Dermis microvascular lymphatic vessel endothelial cell (primary cell): ENCODE measurements around the gene NEIL3. TPM values are rescaled to one million over a fixed set of nuclear protein-coding genes. Genes with fewer than 3 reads are reported as not detected.

Experiments
- DNase-seq, 2 donors: peaks; one replicate each; pipeline versions ENCODE4 v3.0.0 to v3.0.0-alpha.2; 2010; ENCODE audit warnings: low read depth in 2 of 2
- total RNA-seq: library from RNA; depleted of rRNA; stranded (reverse); fragments of >200 nt; gene quantifications from 2 replicates; pipeline ENCODE4 v1.2.1, GENCODE V29; 2014

Gene NEIL3
- total RNA-seq, 1 donor from 2014 or later, result 3.9 TPM

DNA sequence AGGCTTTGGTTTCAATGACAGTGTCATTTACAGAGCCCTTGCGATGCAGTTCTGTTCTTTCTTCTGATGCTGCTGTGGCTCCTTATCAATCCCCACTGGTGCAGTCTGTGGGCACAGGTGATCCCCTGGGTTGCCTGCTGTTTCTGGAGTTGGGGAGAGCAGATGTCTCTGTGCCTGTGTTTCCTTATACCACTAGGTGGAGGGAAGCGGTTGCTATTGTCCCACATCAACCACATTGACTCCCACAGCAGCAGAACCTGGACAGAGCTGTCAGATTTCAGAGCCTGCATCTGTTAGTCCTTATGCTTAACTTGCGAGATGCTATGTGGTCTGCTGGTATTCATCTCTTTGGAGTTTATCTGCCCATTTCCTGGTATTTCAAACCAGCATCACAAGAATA lies 57.7 kb downstream of the NEIL3 start:
- no peak for DNase-seq

DNA sequence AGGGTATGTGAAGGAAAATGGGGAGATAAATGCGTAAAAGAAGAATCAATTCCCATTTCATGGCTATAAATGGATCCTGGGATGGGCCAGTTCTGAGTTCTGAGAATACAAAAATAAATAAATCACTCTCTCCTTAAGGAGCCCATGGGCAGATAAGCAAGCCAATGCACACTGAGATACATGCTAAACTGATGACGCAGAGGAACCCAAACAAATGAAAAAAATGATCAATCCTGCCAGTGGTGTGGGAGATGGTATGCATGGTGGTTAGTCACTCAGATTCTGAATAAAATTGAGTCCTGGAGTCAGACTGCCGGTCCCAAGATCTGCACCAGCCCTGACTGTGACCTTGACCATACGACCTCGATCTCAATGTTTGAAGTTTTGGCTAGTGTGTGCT lies 59.7 kb downstream of the NEIL3 start:
- no peak for DNase-seq

DNA sequence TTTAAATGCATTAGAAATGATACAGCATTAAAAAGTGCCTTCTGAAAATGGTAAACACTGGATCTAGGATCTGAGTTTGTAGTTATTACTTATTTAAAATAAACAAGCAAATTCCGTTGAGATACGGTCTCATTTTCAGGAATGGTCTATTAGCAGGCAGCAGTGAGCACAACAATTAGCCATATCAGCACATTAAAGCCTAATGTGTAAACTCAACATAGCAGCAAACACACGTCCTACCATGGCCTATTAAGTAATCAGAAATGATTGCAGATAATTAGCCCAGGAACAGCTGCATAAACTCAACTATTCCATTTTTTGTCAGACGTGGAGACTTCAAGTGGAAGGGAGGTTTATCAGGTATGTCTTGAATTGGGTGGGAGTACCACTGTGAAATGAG lies 61.8 kb downstream of the NEIL3 start:
- no peak for DNase-seq

DNA sequence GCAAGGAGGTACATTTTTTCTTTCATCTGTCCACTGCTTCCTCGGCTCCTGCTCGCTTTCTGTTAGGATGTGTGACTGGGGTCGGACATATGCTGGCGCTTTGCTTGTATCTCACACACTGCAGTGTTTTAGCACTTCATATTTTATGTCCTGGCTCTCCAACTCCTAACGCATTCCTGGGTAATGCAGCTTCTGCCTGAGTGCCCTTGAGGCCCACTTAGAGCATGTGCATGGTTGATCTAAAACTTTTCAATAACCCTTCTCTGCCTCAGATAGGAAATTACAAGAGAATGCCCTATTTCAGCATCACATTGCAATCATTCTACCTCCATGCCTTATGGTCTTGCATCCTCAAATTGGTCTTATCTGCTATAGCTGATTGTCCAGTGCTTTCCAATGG lies 65.3 kb downstream of the NEIL3 start:
- no peak for DNase-seq

DNA sequence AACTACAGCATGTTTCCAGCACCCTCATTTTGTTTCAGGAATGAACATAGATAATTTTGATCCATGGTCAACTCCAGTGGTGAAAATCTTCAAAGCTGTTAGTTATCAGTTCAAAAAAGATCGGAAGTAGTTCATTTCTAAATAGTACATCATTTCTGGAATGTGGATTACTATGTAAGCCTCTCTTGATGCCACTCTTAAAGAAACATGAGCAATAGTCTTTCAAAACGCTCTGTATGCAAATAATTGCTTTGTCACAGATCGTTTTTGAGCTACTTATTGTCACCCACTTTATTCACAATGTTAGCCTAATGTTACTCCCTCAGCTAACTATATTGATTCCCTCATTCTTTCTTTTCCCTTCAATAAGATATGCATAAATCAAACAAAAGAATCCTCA lies 65.7 kb downstream of the NEIL3 start:
- no peak for DNase-seq

DNA sequence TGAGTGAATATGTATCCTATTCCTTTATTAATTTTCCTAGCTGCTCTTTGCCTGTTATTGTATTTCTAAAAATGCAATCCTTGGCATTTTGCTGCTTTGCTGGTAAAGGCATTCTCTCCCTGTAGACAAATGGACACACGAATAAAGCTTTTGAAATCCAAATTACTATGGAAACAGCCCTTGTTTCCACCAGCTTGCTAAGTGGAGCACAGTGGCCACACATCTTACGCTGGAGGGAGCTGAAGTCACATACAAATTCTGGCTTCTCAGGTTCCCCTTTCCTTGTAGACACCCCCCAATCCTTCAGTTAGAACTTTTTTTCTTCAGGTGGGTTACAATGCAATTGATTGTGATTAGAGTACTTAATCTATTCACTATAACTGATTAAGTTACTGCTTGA lies 66.3 kb downstream of the NEIL3 start:
- no peak for DNase-seq

DNA sequence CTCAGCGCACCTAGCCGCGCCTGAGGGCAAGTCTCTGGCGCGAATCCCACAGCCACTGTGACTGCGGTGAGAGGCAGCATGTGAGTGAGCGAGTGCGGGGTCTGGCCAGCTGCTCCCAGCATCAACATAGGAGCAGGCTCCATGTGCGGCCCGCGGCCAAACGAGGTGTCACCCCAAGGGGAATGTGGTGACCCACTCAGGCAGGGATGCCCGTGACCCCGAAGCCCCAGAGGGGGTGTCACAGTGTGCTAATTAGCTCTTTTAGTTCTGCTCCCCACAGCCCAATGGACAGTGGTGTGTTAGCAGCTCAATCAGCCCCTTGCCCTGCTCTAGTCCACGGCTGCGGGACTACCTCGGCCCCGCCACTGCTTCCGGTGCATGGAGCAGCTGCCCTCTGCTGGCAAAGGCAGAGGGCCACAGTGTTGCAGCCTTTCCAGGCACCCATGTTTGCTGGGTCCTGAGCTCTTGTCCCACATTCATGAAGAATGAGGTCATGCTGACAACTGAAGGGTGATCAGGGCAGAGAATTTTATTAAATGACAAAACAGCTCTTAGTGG lies 71.1 kb downstream of the NEIL3 start:
- no peak for DNase-seq

DNA sequence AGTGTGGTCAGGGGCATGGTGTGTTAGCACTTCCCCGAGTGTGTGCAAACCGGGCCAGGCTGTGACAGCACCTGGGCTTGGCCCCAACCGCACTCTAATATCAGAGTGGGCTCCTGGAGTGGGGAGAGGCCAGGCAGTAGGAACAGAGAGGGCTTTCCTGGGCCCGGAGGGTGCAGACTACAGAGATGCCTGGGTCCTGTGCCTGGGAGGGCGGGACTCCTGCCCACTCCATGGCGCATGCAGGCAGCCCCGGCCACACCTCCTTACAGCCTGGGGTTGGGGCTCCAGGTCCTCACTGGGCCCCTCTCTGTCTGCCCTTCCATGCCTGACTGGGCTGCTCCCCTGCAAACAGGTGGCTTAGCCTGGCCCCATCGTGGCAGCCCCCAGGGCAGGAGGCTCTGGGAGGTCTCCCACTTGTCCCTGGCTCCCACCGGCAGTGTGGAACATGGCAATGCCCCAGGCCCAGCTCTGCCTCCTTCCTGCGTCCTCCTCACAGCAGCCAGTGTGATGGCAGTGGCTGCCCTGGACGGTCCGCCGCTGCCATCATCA lies 72.2 kb downstream of the NEIL3 start:
- DNase-seq, result no peak

DNA sequence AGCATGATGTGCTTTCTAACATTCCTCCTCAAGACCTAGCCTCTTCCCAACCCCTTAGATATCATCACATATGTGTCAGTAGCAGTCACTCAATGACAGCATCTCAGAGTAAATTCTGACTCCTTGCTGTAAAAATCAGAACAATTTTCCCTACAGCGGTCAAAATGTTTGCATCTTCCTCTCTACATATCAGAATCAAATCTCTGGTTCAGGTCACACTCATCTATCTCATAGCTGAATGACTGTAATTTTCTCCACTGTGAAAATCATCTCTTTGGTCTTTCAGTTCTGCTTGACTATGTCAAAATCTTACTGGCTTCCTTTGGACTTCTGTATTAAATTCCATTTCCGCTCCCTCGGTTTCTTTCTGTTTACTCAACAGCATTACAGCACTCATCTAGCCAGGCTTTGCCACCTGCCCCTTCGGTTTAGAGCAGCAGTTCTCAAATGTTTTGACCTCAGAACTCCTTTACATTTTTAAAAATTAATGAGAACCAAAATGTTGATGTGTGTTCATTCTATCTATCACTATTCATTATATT lies 75.3 kb downstream of the NEIL3 start:
- no peak for DNase-seq

DNA sequence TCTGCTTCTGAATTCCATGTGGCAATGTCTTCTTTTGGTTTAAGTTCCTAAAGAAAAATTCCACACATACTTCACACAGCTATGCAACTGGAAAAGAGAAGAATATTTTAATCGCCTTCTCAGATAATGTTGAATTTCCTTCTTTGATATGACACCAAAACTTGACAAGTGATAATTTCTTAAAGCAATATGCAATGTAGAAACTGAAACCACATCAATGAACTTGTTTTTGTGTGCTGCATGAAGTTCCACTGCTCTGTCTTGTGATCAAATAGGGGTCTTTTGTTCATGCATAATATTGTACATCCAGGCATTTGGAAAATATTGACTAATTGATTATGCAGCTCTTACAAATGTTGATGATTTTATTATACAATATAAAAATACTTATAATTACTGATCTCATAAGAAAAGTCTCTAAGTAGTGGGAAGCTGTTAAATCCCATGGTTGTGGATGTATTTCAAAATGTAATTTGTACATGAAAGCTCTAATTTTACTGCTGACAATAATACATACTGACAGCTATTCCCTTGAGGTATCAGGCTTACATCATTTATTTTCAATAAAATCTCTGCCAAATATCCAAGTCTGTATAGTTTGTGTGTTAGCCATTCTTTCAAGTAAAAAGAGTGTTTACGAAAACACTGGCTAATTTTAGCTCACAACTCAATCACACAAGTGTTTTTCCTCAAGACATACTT lies 76.1 kb downstream of the NEIL3 start:
- no peak for DNase-seq

DNA sequence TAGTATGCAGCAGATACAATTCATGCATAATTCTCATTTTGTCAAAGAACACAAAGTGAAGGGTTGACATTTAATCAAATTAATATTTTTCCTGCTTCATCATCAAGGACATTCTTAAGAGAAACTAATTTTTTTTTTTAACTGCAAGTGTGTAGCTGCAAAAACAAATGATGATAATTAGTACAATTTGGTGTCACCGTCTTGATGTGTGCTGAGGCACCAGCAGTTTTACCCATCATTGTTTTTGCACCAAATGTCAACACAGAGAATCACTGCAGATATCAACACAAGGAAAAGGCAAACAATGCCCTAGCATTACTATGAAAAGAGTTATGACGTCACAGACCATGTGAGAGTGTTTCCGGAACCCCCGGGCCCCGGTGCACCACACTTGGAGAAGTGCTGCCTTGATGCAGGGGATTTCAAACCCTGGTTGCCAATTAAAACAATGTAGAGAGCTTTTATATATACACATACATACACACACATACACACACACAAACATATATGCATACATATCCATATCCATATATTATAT lies 76.7 kb downstream of the NEIL3 start:
- DNase-seq, result no peak

DNA sequence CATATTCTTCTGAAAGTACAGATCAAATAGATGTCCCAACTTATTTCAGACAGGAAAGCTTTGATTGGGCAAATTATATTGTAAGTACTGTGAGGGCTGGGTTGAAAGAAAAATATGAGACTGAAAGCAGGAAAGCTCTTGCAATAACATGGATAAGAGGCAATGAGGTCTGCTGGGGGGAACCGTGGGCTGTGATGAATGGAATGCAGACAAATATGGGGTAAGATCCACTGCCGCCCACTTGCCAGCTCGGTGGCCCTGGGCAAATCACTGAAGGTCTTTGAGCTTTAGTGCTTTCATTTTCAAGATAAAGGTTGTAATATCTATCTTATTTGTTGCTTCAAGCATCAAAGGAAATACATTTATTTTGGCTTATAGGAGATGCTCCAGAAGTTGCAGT lies 81.6 kb downstream of the NEIL3 start:
- DNase-seq, result no peak

DNA sequence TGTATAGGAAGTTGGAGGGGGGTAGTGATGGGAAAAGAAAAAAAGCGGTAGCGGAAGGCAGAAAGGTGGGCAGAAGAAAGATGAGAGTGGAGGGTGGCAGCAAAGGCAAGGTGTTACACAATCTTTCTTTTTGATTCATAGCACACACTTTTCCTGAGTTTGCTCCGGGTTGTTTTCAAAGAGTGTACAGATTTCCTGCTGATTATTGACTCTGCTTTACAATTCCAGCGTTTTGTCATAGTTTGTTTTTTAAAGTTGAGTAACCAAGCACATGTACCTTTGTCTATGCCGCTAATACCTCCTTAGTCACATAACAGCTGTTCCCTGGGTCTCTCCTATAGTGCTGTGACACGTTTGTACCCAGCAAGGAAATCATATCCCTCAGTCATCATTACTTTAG lies 82.3 kb downstream of the NEIL3 start:
- no peak for DNase-seq

DNA sequence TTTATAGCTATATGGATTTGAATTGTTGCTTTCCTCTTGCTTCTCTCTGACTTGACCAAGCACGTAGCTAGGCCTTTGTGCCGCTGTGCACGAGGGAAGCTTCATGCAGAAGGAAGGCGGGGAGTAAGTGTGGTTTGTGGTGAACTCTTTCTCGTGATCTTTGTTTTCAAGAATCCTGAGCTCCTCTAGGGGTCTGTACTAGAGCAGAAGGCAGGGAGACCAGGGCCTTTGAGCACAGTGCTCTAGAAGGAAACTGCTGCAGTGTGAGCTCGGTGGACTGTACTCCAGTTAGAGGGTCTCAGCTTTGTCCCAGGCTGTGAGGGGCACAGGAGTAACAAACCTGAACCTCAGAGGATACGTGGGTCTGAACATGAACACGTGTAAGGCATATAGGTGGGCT lies 83.6 kb downstream of the NEIL3 start:
- no peak for DNase-seq

DNA sequence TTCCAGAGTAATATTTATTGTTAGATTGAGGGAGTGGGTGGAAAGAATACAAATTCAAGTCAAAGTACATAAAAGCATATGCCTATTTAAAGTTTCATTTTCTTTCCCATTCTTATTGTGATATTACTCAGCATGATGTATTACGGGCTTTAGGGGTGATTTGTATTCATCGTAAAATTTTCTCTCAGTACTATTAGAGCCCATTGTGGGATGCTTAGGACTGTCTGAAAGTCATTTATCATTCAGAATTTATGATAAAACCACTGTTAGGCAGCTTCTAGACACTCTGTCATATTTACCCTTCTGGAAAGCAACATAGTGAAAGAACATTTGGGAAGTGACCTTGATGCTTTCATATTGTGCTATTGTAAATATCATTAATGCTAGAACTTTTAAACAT lies 86.7 kb downstream of the NEIL3 start:
- no peak for DNase-seq

DNA sequence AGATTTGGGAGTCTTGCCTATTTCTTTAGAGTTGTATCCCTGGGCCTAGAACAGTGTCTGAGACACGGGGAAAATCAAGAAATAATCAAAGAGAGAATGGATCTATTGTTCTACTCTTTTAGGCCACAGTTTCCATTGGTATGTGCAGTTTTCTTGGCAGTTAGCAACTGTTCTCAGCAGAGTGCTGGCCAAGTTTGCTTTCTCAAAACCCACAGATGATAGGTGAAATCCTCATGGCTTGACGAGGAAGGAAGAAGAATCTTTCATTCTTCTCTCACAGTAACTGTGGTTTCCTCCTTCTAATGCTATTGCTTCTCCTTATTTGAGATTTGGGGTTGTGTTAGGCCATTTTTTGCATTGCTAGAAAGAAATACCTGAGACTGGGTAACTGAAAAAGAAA lies 90.4 kb downstream of the NEIL3 start:
- DNase-seq, result no peak

DNA sequence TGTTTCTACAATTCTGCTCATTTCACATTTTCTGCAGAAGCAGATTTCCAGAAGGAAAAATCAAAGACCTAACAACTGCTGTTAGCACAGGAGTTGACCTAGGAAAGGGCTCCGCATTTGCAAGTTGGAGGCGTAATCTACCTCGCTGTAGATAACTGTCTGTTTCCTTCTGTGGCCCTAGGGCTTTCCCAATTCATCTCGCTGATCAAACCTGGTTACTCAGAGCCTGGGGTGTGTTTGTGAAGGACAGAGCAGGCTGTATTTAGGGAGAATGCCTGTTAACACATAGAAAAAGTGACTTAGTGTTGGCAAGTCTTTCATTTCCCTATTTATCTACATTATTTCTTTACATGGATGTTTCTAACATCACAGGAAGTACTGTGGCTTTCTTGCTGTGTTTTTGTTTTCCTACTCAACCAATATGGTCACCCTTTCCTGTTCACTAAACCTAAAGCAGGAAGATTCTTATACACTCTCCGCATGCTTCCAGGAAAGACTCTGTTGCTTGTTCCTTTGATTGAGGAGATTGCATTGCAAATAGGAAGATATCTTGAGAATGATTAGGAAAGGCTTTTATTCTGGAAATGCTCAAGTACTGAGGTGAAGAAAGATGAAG lies 92.1 kb downstream of the NEIL3 start:
- DNase-seq, result no peak

DNA sequence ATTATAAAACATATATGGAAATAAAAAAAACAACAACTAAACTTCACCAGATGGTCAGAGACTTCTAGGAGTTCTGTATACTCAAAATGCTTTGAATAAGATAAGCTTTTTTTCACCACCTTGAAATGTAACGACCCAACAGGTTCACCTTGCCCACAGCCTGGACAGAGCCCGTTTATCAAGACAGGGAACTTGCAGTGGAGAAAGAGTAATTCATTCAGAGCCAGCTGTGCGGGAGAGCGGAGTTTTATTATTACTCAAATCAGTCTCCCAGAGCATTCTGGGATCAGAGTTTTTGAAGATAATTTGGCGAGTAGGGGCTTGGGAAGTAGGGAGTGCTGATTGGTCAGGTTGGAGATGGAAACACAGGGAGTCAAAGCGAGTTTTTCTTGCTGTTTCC lies 94.1 kb downstream of the NEIL3 start:
- DNase-seq, result no peak

DNA sequence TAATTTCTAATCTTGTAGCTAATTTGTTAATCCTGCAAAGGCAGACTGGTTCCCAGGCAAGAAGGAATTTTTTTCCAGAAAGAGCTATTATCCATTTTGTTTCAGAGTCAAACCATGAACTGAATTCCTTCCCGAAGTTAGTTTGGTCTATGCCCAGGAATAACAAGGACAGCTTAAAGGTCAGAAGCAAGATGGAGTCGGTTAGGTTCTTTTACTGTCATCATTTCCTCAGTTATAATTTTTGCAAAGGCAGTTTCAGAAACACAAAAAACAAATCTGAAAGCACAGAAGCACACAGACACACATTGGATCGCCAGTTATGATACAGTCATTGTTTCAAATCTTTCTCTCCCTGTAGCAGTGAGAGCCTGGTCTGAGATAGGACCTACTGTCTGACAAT lies 94.7 kb downstream of the NEIL3 start:
- no peak for DNase-seq

DNA sequence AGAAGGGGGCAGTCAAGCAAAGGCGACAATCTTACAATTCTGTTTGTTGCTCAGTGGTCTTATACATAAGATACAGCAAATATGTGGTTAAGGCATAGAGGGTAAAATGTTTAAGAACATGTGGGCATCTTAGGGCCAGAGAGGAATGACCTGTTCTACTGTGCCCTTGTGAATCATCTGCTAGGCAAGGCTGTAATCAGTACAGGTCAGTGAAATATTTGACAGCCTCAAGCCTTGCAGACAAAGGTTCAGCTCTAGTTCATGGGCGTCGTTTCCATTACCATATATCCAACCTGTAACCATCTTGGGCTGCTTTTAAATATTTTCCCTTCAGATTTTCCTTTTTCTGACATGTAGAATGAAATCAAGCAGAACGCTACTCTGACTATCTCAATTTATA lies 95.3 kb downstream of the NEIL3 start:
- DNase-seq, result no peak

DNA sequence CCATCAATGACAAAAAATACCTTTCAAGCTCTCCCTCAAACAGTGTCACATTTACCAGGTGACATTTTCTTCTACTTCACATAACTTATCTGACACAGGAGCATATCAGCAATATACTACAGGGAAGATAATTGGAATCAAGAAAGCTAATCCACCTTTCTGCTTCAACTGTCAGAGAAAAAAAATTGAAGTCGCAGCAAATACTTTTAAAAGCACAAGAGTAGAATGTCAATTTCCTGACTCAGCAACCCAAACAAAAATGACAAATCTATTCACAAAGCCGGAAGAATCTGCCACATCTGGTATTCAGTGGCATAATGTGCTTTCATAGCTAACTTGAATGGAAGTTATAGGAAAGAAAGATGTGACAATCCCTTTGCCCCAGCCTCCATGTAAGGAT lies 95.8 kb downstream of the NEIL3 start:
- no peak for DNase-seq

DNA sequence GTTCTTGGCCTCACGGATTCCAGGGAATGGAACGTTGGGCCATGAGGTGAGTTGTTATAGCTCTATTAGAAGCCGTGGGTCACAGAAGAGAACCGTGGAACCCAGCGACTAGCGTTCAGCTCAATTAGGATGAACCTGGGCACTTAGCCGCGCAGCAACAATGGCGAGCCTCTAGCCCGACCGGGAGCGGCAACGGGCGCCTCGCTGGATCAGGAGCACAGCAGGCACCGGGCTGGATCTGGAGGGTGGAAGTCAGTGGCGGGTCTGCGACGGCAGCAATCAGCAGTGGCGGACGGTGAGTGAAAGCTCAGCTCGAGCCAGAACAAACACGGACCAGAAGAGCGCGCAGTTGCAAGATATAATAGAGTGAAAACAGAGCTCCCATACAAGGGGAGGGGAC lies 98.3 kb downstream of the NEIL3 start:
- no peak for DNase-seq

DNA sequence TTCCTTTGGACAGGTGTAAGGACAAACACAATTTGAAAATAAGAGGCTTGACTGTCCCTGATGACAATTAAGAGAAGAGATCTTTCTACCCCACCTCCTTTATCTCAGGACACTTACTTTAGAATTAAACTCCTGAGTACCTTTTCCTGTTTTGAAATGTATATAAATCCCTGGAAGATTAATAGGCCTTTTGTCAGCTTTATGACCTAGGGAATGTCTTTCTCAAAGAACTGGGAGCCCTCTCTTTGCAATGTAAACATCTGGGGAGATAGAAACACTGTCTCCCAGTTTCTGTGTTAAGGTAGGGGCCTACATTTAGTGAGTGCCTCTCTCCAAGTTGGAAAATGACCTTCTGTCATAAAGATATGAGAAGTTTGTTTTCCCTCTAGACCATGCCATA lies 100.9 kb downstream of the NEIL3 start:
- no peak for DNase-seq
